H1 (cell line): ENCODE results near the gene PRKAR1B. TPM values are rescaled to one million over a fixed set of nuclear protein-coding genes. Genes with fewer than 3 reads are reported as not detected.

ENCODE experiments used
- CTCF ChIA-PET: fragments of 300-600 bp; sonication (Branson Sonifier 250); formaldehyde crosslinking; loops from one replicate; lab custom pipeline; 2021; ENCODE audit not compliant: partially characterized antibody; lab: Charles Lee
- POLR2A ChIA-PET: fragments of 300-600 bp; sonication (Branson Sonifier 250); formaldehyde crosslinking; loops from one replicate; lab custom pipeline; 2021; ENCODE audit warnings: inconsistent platforms; ENCODE audit not compliant: partially characterized antibody; lab: Charles Lee
- DNase-seq, 2 experiments: peaks; one replicate each; pipeline versions ENCODE4 v3.0.0 to v3.0.0-alpha.2; 2010 to 2022; ENCODE audit warnings: low spot score in 2 of 2, low read depth in 1 of 2, mixed read lengths in 1 of 2
- FAIRE-seq: peaks from 2 replicates; lab custom pipeline; 2011; peaks lifted over from hg19 to GRCh38; lab: Jason Lieb, UNC
- H2AFZ ChIP-seq: 2 replicates; pipeline ENCODE4 v1.8.1; 2012; ENCODE audit warnings: low read length, inconsistent platforms
- H2AK5ac ChIP-seq: 2 replicates; pipeline ENCODE4 v1.6.1; 2013; ENCODE audit warnings: low read depth, low read length
- H2BK120ac ChIP-seq: replicated peaks from 2 replicates; pipeline ENCODE3; 2013; ENCODE audit warnings: low read depth, low read length, inconsistent platforms
- H2BK12ac ChIP-seq: 2 replicates; pipeline ENCODE4 v1.6.1; 2013; ENCODE audit warnings: low read depth, low read length
- H2BK15ac ChIP-seq: 2 replicates; pipeline ENCODE4 v1.6.1; 2013; ENCODE audit warnings: low read length
- H2BK20ac ChIP-seq: 2 replicates; pipeline ENCODE4 v1.6.1; 2013; ENCODE audit warnings: low read length
- H2BK5ac ChIP-seq: 2 replicates; pipeline ENCODE4 v1.6.1; 2013; ENCODE audit warnings: low read depth, low read length
- H3K14ac ChIP-seq: 2 replicates; pipeline ENCODE4 v1.6.1; 2013; ENCODE audit warnings: inconsistent platforms; ENCODE audit not compliant: insufficient read length
- H3K18ac ChIP-seq: 2 replicates; pipeline ENCODE4 v1.6.1; 2013; ENCODE audit warnings: low read length; ENCODE audit errors: extremely low read depth
- H3K23ac ChIP-seq: 2 replicates; pipeline ENCODE4 v1.6.1; 2013; ENCODE audit warnings: inconsistent platforms; ENCODE audit not compliant: insufficient read length
- H3K23me2 ChIP-seq: 2 replicates; pipeline ENCODE4 v1.6.1; 2013; ENCODE audit warnings: low read depth, low read length
- H3K27ac ChIP-seq: 2 replicates; pipeline ENCODE4 v1.6.1; 2011; ENCODE audit warnings: low read depth, low read length, inconsistent platforms
- H3K27me3 ChIP-seq, 4 experiments: replicated peaks in 1 of 4; 1 replicate in 1 of 4; 2 replicates in 3 of 4; pipeline versions ENCODE4 v1.6.1 to v1.8.1; 2011 to 2013; ENCODE audit warnings: low read length in 3 of 4, mild to moderate bottlenecking in 3 of 4, inconsistent platforms in 2 of 4, mixed read lengths in 2 of 4, moderate library complexity in 1 of 4; ENCODE audit not compliant: control insufficient read depth in 3 of 4, insufficient read depth in 3 of 4; ENCODE audit errors: extremely low read depth in 1 of 4
- H3K36me3 ChIP-seq, 4 experiments: 2 replicates each; pipeline versions ENCODE4 v1.6.1 to v1.8.1; 2011 to 2013; ENCODE audit warnings: mild to moderate bottlenecking in 4 of 4, low read length in 3 of 4, moderate library complexity in 2 of 4, control low read depth in 1 of 4, inconsistent platforms in 1 of 4; ENCODE audit not compliant: insufficient read depth in 4 of 4, control insufficient read depth in 2 of 4
- H3K4ac ChIP-seq: replicated peaks from 2 replicates; pipeline ENCODE3; 2013; ENCODE audit warnings: low read length, low read depth, mixed read lengths, inconsistent platforms; ENCODE audit not compliant: insufficient read length
- H3K4me1 ChIP-seq, 4 experiments: replicated peaks in 1 of 4; 1 replicate in 1 of 4; 2 replicates in 3 of 4; pipeline versions ENCODE4 v1.6.1 to v1.8.1; 2011 to 2013; ENCODE audit warnings: low read length in 3 of 4, inconsistent platforms in 2 of 4, mixed read lengths in 1 of 4; ENCODE audit not compliant: insufficient read depth in 4 of 4, control insufficient read depth in 3 of 4
- H3K4me2 ChIP-seq, 2 experiments: 2 replicates each; pipeline versions ENCODE4 v1.6.1 to v1.8.1; 2011 to 2013; ENCODE audit warnings: low read depth in 2 of 2, low read length in 2 of 2, control low read depth in 1 of 2, inconsistent platforms in 1 of 2, mild to moderate bottlenecking in 1 of 2; ENCODE audit not compliant: insufficient read depth in 1 of 2
- H3K4me3 ChIP-seq, 4 experiments: fragments of 200-600, 300-600 bp in 1 of 4; sonication (generic), shearing (Covaris generic), sonication (Bioruptor Twin) in 1 of 4; 2 replicates each; pipeline versions ENCODE4 v1.5.1 to v1.8.1; 2011 to 2016; ENCODE audit warnings: low read length in 4 of 4, low read depth in 3 of 4, control low read depth in 2 of 4, inconsistent platforms in 2 of 4, mild to moderate bottlenecking in 2 of 4, mixed read lengths in 1 of 4, moderate library complexity in 1 of 4; ENCODE audit not compliant: insufficient read depth in 2 of 4; ENCODE audit errors: extremely low read depth in 1 of 4
- H3K56ac ChIP-seq: replicated peaks from 2 replicates; pipeline ENCODE3; 2013; ENCODE audit warnings: low read depth, mild to moderate bottlenecking, mixed read lengths, low read length, inconsistent platforms; ENCODE audit not compliant: insufficient read length
- H3K79me1 ChIP-seq: 2 replicates; pipeline ENCODE4 v1.6.1; 2013; ENCODE audit warnings: low read depth, low read length, control low read depth
- H3K79me2 ChIP-seq, 2 experiments: 2 replicates each; pipeline versions ENCODE4 v1.6.1 to v1.8.1; 2012 to 2013; ENCODE audit warnings: low read length in 2 of 2, mild to moderate bottlenecking in 2 of 2, inconsistent platforms in 1 of 2; ENCODE audit not compliant: insufficient read depth in 2 of 2, control insufficient read depth in 1 of 2
- H3K9ac ChIP-seq, 4 experiments: replicated peaks in 1 of 4; 1 replicate in 1 of 4; 2 replicates in 3 of 4; pipeline versions ENCODE4 v1.6.1 to v1.8.1; 2011 to 2013; ENCODE audit warnings: low read depth in 3 of 4, low read length in 3 of 4, control low read depth in 2 of 4, mild to moderate bottlenecking in 2 of 4, moderate library complexity in 2 of 4, inconsistent platforms in 1 of 4; ENCODE audit errors: extremely low read depth in 1 of 4
- H3K9me3 ChIP-seq, 2 experiments: 2 replicates each; pipeline versions ENCODE4 v1.6.1 to v1.8.1; 2012 to 2013; ENCODE audit warnings: mild to moderate bottlenecking in 2 of 2, moderate library complexity in 2 of 2, control low read depth in 1 of 2, inconsistent platforms in 1 of 2, low read depth in 1 of 2, low read length in 1 of 2, mixed read lengths in 1 of 2; ENCODE audit not compliant: insufficient read depth in 2 of 2
- H4K20me1 ChIP-seq, 2 experiments: replicated peaks in 1 of 2; 2 replicates each; pipeline versions ENCODE3 to v1.8.1; 2011 to 2013; ENCODE audit warnings: inconsistent platforms in 2 of 2, low read length in 2 of 2, mild to moderate bottlenecking in 1 of 2; ENCODE audit not compliant: insufficient read depth in 2 of 2, control insufficient read depth in 1 of 2
- H4K5ac ChIP-seq: 2 replicates; pipeline ENCODE4 v1.6.1; 2013; ENCODE audit warnings: low read length, low read depth, mixed read lengths, inconsistent platforms; ENCODE audit not compliant: insufficient read length
- H4K8ac ChIP-seq: 2 replicates; pipeline ENCODE4 v1.8.0; 2013; ENCODE audit warnings: mild to moderate bottlenecking, moderate library complexity, low read length, inconsistent platforms; ENCODE audit not compliant: insufficient read depth; ENCODE audit errors: extremely low read depth
- H4K91ac ChIP-seq: replicated peaks from 2 replicates; pipeline ENCODE3; 2013; ENCODE audit warnings: low read length, mixed read lengths, inconsistent platforms; ENCODE audit not compliant: insufficient read length
- BCL11A ChIP-seq, 2 experiments: IDR thresholded peaks; one replicate each; pipeline ENCODE4 v1.6.1; 2011; ENCODE audit warnings: low read depth in 2 of 2, low read length in 2 of 2, mild to moderate bottlenecking in 2 of 2
- CBX8 ChIP-seq: fragments of 300-800, 300-1000 bp; sonication (generic); IDR thresholded peaks from 2 replicates; pipeline ENCODE4 v1.7.1; 2016; ENCODE audit warnings: low read depth, low read length, borderline replicate concordance
- CTBP2 ChIP-seq: IDR thresholded peaks from 2 replicates; pipeline ENCODE4 v1.7.0; 2011; ENCODE audit warnings: borderline replicate concordance, mild to moderate bottlenecking, moderate library complexity, mixed read lengths, low read length; ENCODE audit not compliant: insufficient read depth, insufficient read length
- E2F6 ChIP-seq: IDR thresholded peaks from 2 replicates; pipeline ENCODE4 v1.6.1; 2012; ENCODE audit warnings: inconsistent platforms
- EGR1 ChIP-seq: IDR thresholded peaks from 2 replicates; pipeline ENCODE4 v1.6.1; 2011; ENCODE audit warnings: low read depth, low read length, borderline replicate concordance
- HDAC6 ChIP-seq: IDR thresholded peaks from one replicate; pipeline ENCODE4 v1.7.1; 2012; ENCODE audit warnings: low read depth, mild to moderate bottlenecking, inconsistent platforms, low read length, moderate library complexity
- JUN ChIP-seq: IDR thresholded peaks from 2 replicates; pipeline ENCODE4 v1.6.1; 2011; ENCODE audit warnings: low read depth, mild to moderate bottlenecking, improper control_type of control experiment, low read length
- KDM4A ChIP-seq: IDR thresholded peaks from one replicate; pipeline ENCODE4 v1.7.1; 2012; ENCODE audit warnings: low read depth, mild to moderate bottlenecking, moderate library complexity, low read length, inconsistent platforms; ENCODE audit not compliant: severe bottlenecking
- MAX ChIP-seq: IDR thresholded peaks from 2 replicates; pipeline ENCODE4 v1.6.1; 2012; ENCODE audit warnings: inconsistent platforms
- POLR2AphosphoS5 ChIP-seq: IDR thresholded peaks from 2 replicates; pipeline ENCODE4 v1.6.1; 2011; ENCODE audit warnings: low read depth, low read length
- RAD21 ChIP-seq, 2 experiments: IDR thresholded peaks in 1 of 2; conservative IDR thresholded peaks in 1 of 2; 2 replicates each; pipeline ENCODE4 v1.6.1; 2011; ENCODE audit warnings: low read depth in 2 of 2, low read length in 2 of 2, improper control_type of control experiment in 1 of 2, inconsistent platforms in 1 of 2, mild to moderate bottlenecking in 1 of 2, moderate library complexity in 1 of 2
- SAP30 ChIP-seq: fragments of 300-600 bp; sonication (generic); IDR thresholded peaks from 2 replicates; pipeline ENCODE4 v1.7.1; 2012; ENCODE audit warnings: low read length, moderate library complexity, mild to moderate bottlenecking, inconsistent platforms; ENCODE audit not compliant: insufficient read depth, insufficient replicate concordance
- WGBS, 2 experiments: shearing (Covaris generic) in 1 of 2; methylation state at CpG; one replicate each; pipeline versions ENCODE4 v1.1.6 to v1.1.7; 2013 to 2015; ENCODE audit warnings: low lambda C conversion rate in 2 of 2, mixed read lengths in 2 of 2, inconsistent platforms in 1 of 2, low coverage in 1 of 2, missing lambda C conversion rate in 1 of 2; ENCODE audit not compliant: insufficient replicate concordance in 2 of 2, insufficient coverage in 1 of 2, insufficient read length in 1 of 2; ENCODE audit errors: extremely low coverage in 1 of 2, missing lambda C conversion rate in 1 of 2; 5-methylcytosine and 5-hydroxymethylcytosine counted together
- polyA plus RNA-seq, 7 experiments: library from polyadenylated mRNA; depleted of rRNA in 3 of 7; stranded (reverse) in 5 of 7; unstranded in 2 of 7; fragments of >200 nt in 5 of 7; fragments of 200-250 nt in 2 of 7; gene quantifications; 1 replicate in 5 of 7; 2 replicates in 1 of 7; 4 replicates in 1 of 7; pipeline versions ENCODE4 v1.2.1 to v1.2.3, GENCODE V29; 2011 to 2013; ENCODE audit warnings: missing spikeins in 2 of 7, mixed read lengths in 2 of 7
- total RNA-seq: library from RNA; stranded (reverse); fragmentation: NEBNext Ultra II Directional; extraction: Animal tissue kit (Norgen Biotek cat#: 25700); gene quantifications from 2 replicates; pipeline ENCODE4 v1.2.1, GENCODE V29; 2021

The PRKAR1B gene
- total and polyA plus RNA-seq, 2 of the 8 experiments (the other 6 are each of a cell fraction or from before 2014, with no cell fraction given), result 12.3 to 55.7 TPM

- Histone ChIP-seq H2AK5ac (no peak overlapping the region), H2BK5ac (no peak overlapping the region), H4K8ac (no peak overlapping the region), H3K23ac (no peak overlapping the region), H3K4me2 (no peak overlapping the region), H3K18ac (no peak overlapping the region), H2BK15ac (no peak overlapping the region), H3K79me2 (peaks cover 0 to 3% of the 10 kb centered on the region in 2 experiments; a peak in 2 of 4 replicates), H3K4me1 (no peaks in the 10 kb centered on the region; a peak in 1 of 7 replicates), H3K27ac (no peak overlapping the region), H3K79me1 (no peaks in the 10 kb centered on the region; the same call in 1 of the 2 replicates), H4K20me1 (peaks cover 0 to 1% of the 10 kb centered on the region in 2 experiments), H3K9me3 (peaks cover 0 to 11% of the 10 kb centered on the region in 2 experiments; a peak in 1 of 4 replicates), H3K4me3 (no peak overlapping the region), H2BK20ac (no peak overlapping the region), H3K36me3 (no peaks in the 10 kb centered on the region), H4K5ac (no peak overlapping the region), H3K23me2 (no peaks in the 10 kb centered on the region; the same call in 1 of the 2 replicates), H2BK120ac (no peak overlapping the region), H3K4ac (no peak overlapping the region), H4K91ac (no peak overlapping the region), H3K14ac (no peak overlapping the region), H2BK12ac (no peak overlapping the region), H3K56ac (no peak overlapping the region), H3K9ac (no peak overlapping the region), H3K27me3 (no peaks in the 10 kb centered on the region), H2AFZ (no peak overlapping the region)
- WGBS, 2 experiments, result 98% methylated on average over 11 of the region's 11 CpGs; no CpG with 5 or more reads in 1 of the 2 experiments
- FAIRE-seq (no peak), DNase-seq (no peak)
- ChIA-PET CTCF (interaction anchor here (0.6 to 1.3 kb wide), 5 partner anchors 10 to 326 kb away, joined by 3 to 7 read pairs (median 4); no protein-coding TSS in a partner anchor), POLR2A (no interaction called here)
- TF ChIP-seq MAX (no peak), E2F6 (no peak), BCL11A (IDR thresholded peaks at IDR 0.05; ENCODE audit: low read depth in 2 of 2, low read length in 2 of 2) (no peak), RAD21 (IDR thresholded peaks at IDR 0.05 in 1 of 2, conservative IDR thresholded peaks at IDR 0.05 in 1 of 2; ENCODE audit: low read depth in 2 of 2, low read length in 2 of 2) (no peak), SAP30 (no peak), EGR1 (no peak), CBX8 (no peak), HDAC6 (no peak), POLR2AphosphoS5 (no peak), KDM4A (no peak), JUN (no peak), CTBP2 (no peak)
Observed at GRCh38 chr7:646951-647350, 80.1 kb downstream of the PRKAR1B start.
